Body of pancreas (tissue), 4 donors: ENCODE measurements around the gene LGR6. TPM values are rescaled to one million over a fixed set of nuclear protein-coding genes. Genes with fewer than 3 reads are reported as not detected.

Experiments
- ATAC-seq: fragments of 150-250 bp; one replicate; pipeline ENCODE4 v1.9.1; 2016
- DNase-seq, 4 donors: peaks; one replicate each; pipeline ENCODE4 v3.0.0-alpha.2; 2019
- H3K27ac ChIP-seq, 4 donors: fragments of 200-600 bp; sonication (generic); 1 replicate in 3 of 4; 2 replicates in 1 of 4; pipeline versions ENCODE4 v1.5.1 to v1.6.1; 2016 to 2019; ENCODE audit warnings: mild to moderate bottlenecking in 1 of 4, mixed read lengths in 1 of 4, moderate library complexity in 1 of 4
- H3K27me3 ChIP-seq, 2 donors: fragments of 200-600 bp; sonication (generic); one replicate each; pipeline ENCODE4 v1.6.0; 2016; ENCODE audit warnings: mild to moderate bottlenecking in 1 of 2
- H3K36me3 ChIP-seq, 2 donors: fragments of 200-600 bp; sonication (generic); replicated peaks in 1 of 2; 2 replicates each; pipeline ENCODE4 v1.5.1; 2016; ENCODE audit warnings: low read depth in 2 of 2; ENCODE audit not compliant: insufficient read depth in 1 of 2
- H3K4me1 ChIP-seq: fragments of 200-600 bp; sonication (generic); one replicate; pipeline ENCODE4 v1.6.0; 2016
- H3K4me3 ChIP-seq, 2 donors: fragments of 200-600 bp; sonication (generic); 1 replicate in 1 of 2; 2 replicates in 1 of 2; pipeline ENCODE4 v1.5.1; 2016 to 2019
- H3K9me3 ChIP-seq, 3 donors: fragments of 200-600 bp; sonication (generic); 1 replicate in 2 of 3; 2 replicates in 1 of 3; pipeline ENCODE4 v1.5.1; 2016
- POLR2A ChIP-seq, 3 donors: fragments of 450-650 bp; IDR thresholded peaks; one replicate each; pipeline ENCODE4 v1.6.1; 2016; ENCODE audit warnings: antibody characterized with exemption in 3 of 3, mild to moderate bottlenecking in 2 of 3
- WGBS, 2 donors: methylation state at CpG; one replicate each; pipeline ENCODE4 v1.1.5; 2017; 5-methylcytosine and 5-hydroxymethylcytosine counted together
- intact Hi-C: fragments of 100-400 bp; cut with DNase I; formaldehyde crosslinking; loops from one replicate; pipeline ENCODE4 v1.15.1; 2023
- total RNA-seq, 2 donors: library from RNA; depleted of rRNA; stranded (reverse); fragments of >200 nt; gene quantifications; one replicate each; pipeline ENCODE4 v1.1.0, GENCODE V29; 2016
- TF ChIP-seq, protein P1 (sequence below), 7 experiments: fragments of 450-650 bp in 4 of 7; fragments of 200-600 bp in 3 of 7; sonication (generic) in 3 of 7; IDR thresholded peaks; one replicate each; pipeline ENCODE4 v1.5.1; 2016 to 2019; ENCODE audit warnings: antibody characterized with exemption in 7 of 7

Gene LGR6
- total RNA-seq, 2 donors from 2014 or later, result 0.52 TPM; not detected in 1

- Histone ChIP-seq H3K9me3 (no peaks in the 10 kb centered on the region), H3K36me3 (no peaks in the 10 kb centered on the region), H3K27ac (no peak overlapping the region), H3K4me1 (peaks cover 24% of the 10 kb centered on the region), H3K4me3 (no peak overlapping the region), H3K27me3 (no peaks in the 10 kb centered on the region)
- WGBS, 2 donors, result 87 to 93% methylated on average over 5 of the region's 5 CpGs
- no peak for DNase-seq
- TF ChIP-seq, protein P1, sequence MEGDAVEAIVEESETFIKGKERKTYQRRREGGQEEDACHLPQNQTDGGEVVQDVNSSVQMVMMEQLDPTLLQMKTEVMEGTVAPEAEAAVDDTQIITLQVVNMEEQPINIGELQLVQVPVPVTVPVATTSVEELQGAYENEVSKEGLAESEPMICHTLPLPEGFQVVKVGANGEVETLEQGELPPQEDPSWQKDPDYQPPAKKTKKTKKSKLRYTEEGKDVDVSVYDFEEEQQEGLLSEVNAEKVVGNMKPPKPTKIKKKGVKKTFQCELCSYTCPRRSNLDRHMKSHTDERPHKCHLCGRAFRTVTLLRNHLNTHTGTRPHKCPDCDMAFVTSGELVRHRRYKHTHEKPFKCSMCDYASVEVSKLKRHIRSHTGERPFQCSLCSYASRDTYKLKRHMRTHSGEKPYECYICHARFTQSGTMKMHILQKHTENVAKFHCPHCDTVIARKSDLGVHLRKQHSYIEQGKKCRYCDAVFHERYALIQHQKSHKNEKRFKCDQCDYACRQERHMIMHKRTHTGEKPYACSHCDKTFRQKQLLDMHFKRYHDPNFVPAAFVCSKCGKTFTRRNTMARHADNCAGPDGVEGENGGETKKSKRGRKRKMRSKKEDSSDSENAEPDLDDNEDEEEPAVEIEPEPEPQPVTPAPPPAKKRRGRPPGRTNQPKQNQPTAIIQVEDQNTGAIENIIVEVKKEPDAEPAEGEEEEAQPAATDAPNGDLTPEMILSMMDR (IDR thresholded peaks at IDR 0.05), result no peak
- no peak for TF ChIP-seq POLR2A (IDR thresholded peaks at IDR 0.05)
- no peak for ATAC-seq
- intact Hi-C loops, result no loop called here
Measured at GRCh38 chr1:202146279-202146678, 47.3 kb upstream of the LGR6 start.

DNA sequence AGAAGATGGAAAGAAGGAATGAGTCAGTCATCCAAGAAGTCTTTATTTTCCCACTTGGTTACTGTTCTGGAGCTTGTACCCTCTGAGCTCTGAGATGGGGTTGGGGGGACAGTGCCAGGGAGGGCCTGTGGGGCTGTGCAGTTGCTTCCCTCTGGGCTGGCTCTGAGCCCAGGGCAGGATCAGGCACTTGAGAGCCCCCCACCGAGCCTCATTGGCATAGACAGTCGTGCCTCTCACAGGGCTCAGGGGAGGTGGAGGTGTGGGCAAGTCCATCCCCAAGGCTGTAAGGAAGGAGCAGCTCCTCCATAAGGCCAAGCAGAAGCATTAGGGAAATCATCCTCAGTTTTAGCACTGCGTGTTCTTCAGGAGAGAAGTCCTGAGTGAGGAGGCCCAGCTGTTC, 46.6 kb upstream of the LGR6 start:
- 51 to 63% methylated on average over 3 of the region's 3 CpGs for WGBS, 2 donors
- intact Hi-C loops, result no loop called here
- no peak for DNase-seq
- no peaks in the 10 kb centered on the region for H3K9me3 ChIP-seq
- no peak for ATAC-seq
- no peaks in the 10 kb centered on the region for H3K36me3 ChIP-seq
- H3K27ac ChIP-seq, result no peak overlapping the region
- no peaks in the 10 kb centered on the region for H3K27me3 ChIP-seq
- H3K4me3 ChIP-seq, result no peak overlapping the region
- TF ChIP-seq, protein P1 (IDR thresholded peaks at IDR 0.05), result no peak
- no peak for TF ChIP-seq POLR2A (IDR thresholded peaks at IDR 0.05)
- peaks cover 24% of the 10 kb centered on the region for H3K4me1 ChIP-seq

DNA sequence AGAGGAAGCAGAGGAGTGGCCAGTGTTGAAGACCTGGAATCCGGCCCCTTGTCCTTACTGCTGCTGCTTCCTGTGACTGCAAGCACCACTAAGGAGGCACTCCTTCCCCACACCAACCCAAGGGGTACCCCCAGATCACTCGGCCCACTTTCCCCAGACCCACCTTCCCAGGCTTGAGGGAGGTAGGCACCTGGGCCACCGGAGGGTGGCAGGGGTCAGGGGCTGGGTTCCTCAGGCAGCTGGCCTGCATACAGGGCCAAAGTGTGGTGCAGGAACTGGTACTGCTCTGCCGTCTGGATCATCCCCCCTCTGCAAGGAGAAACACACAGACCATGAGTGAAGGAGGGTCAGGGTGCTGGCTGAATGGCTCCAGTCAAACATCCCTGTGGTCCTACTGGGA, 45.2 kb upstream of the LGR6 start:
- DNase-seq, result no peak
- ATAC-seq, result no peak
- Histone ChIP-seq H3K4me3 (no peak overlapping the region), H3K9me3 (no peaks in the 10 kb centered on the region), H3K36me3 (no peaks in the 10 kb centered on the region), H3K27ac (no peak overlapping the region), H3K4me1 (peaks cover 12% of the 10 kb centered on the region), H3K27me3 (no peaks in the 10 kb centered on the region)
- TF ChIP-seq, protein P1 (IDR thresholded peaks at IDR 0.05), result no peak
- TF ChIP-seq POLR2A (IDR thresholded peaks at IDR 0.05), result no peak
- 62 to 84% methylated on average over 2 to 4 of the region's 4 CpGs for WGBS, 2 donors
- intact Hi-C loops, result no loop called here

- no peak for ATAC-seq
- 84 to 89% methylated on average over 4 of the region's 4 CpGs for WGBS, 2 donors
- intact Hi-C loops, result no loop called here
Measured at GRCh38 chr1:202149566-202149965, 44.0 kb upstream of the LGR6 start.

GRCh38 chr1:202150187-202150586, 43.4 kb upstream of the LGR6 start:
- H3K4me1 ChIP-seq, result peaks cover 12% of the 10 kb centered on the region
- H3K27ac ChIP-seq, result no peak overlapping the region
- no peaks in the 10 kb centered on the region for H3K27me3 ChIP-seq
- no peak overlapping the region for H3K4me3 ChIP-seq
- no peaks in the 10 kb centered on the region for H3K9me3 ChIP-seq
- WGBS, 2 donors, result 83 to 97% methylated on average over 8 to 9 of the region's 9 CpGs
- TF ChIP-seq, protein P1 (IDR thresholded peaks at IDR 0.05), result no peak
- no peak for TF ChIP-seq POLR2A (IDR thresholded peaks at IDR 0.05)
- intact Hi-C loops, result no loop called here
- ATAC-seq, result no peak
- H3K36me3 ChIP-seq, result no peaks in the 10 kb centered on the region
- DNase-seq, result no peak

More at GRCh38 chr1:202149566-202149965, 44.0 kb upstream of the LGR6 start:
- no peak for DNase-seq
- Histone ChIP-seq H3K4me3 (no peak overlapping the region), H3K27ac (no peak overlapping the region), H3K36me3 (no peaks in the 10 kb centered on the region), H3K27me3 (no peaks in the 10 kb centered on the region), H3K9me3 (no peaks in the 10 kb centered on the region), H3K4me1 (peaks cover 9% of the 10 kb centered on the region)
- TF ChIP-seq, protein P1 (IDR thresholded peaks at IDR 0.05), result no peak
- TF ChIP-seq POLR2A (IDR thresholded peaks at IDR 0.05), result no peak
